CMK (cell line): ENCODE measurements around the gene SYNE3.

Source experiments
- DNase-seq: peaks from one replicate; pipeline ENCODE4 v3.0.0-alpha.2; 2010; ENCODE audit warnings: low read depth

SYNE3 gene

DNA sequence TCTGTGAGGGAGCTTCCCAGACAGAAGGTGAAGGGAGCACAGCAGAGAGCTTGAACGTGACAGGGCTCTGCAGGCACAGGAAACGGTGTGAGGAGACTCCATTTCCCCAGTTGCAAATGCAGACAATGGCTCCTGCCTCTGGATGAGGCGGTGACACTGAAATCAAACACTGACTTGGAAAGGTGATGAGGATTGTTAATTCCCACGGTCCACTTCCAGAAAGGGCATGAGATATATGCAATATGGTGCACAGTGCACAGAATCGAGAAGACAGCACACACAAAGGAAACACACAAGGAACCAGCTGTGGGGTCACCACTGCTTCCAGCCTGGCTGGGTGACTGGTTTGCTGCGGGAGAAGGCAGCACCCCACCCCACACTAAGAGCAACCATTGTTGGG is 42.0 kb downstream of the SYNE3 start:
- DNase-seq, result no peak

DNA sequence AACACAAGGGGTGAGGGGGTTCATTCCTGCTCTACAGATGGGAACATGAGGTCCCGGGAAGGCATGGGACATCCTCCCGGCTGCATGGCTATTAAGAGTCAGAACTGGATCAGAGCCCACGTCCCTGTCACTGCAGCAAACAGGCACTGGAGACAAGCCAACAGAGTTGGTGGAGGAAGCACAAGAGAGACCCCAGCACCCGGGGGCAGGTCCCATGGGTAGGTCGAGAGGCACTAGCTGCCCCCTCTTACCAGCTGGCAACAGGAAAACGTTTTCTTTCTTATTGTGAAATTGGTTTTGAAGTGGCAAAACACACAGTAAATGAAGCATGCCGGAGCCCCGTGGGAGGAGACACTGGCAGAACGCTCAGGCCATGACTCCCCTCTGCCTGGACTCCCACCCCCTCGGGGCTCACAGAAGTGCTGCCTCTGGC is 43.6 kb downstream of the SYNE3 start:
- DNase-seq, result no peak

DNA sequence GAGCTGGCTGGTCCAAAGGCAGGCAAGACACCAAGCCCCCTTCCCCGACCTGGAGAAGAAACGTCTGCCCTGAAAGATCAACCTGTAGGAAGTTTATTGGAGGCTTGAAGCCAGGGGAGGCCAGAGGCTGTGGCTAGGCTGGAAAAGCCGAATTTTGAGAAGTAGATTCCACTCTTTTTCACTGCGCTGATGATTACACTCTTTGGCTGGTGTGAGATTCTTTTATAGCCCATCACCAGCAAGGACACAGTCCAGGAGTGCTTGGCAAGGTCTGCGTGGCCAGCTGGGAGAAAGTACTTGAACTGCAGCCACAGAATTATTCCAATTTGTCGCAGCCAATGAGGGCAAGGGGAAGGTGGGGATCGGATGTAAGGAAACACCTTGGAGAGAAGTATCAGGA is 45.0 kb downstream of the SYNE3 start:
- no peak for DNase-seq

DNA sequence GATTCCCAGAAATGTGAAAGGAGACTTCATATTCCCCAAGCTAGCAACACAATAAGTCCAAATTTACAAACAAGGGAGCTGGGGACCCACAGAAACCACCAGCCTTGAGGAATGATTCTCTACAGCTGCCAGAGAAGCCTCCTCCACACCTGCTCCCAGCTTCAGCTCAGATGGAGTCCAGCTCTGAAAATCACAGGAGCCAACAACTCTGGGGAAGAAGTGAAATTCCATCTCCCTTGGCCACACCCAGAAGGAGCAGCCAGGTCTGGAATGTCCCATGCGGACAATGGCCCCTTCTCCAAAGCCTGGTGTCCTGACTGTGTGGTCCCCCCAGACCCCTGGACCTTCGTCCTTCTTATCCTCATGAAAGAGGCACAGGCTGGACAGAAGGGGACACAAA is 45.4 kb downstream of the SYNE3 start:
- DNase-seq, result no peak

DNA sequence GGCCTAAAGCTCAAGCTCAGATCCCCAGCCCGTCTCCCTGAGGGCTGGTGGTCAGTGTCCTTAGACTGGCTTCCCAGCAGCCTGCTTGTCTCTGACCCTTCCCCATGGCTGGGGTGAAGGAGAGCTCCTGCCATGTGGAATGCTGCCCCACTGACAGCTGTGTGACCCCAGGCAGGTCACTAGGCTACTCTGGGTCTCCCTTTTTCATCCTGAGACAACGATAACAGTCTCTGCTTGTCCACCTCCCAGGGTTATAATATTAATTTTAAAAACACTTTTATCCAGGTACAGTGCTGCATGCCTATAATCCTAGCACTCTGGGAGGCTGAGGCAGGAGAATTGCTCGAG is 47.3 kb downstream of the SYNE3 start:
- DNase-seq, result no peak

DNA sequence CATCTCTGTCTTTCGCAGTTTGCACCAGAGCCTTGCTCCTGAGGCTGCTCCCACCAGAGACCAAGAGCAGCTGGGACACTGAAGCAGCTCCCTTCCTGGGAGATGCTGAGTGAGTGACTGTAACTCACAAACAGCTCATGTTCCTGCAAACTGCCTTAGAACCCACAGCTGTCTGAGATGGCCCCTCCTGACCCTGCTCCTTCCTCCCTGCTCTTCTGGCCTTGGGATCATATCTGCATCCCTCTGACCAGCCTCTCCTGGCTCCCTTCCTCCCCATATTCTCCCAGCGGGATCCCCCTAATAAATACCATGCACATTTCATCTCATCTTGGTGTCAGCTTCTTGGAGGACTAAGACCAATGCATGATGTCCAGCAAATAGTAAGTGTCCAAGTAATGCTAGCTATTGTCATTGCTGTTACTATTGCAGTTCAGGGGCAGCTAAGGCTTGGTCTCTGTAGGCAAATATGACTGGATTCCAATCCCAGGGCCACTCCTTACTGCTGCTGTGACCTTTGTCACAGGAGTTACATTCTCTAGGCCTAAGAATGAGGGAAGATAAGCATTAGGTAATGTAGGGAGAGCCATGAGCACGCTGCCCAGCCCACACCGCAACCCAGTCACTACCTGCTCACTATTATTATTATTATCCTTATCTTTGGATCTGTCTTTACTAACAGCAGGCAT is 47.9 kb downstream of the SYNE3 start:
- no peak for DNase-seq

DNA sequence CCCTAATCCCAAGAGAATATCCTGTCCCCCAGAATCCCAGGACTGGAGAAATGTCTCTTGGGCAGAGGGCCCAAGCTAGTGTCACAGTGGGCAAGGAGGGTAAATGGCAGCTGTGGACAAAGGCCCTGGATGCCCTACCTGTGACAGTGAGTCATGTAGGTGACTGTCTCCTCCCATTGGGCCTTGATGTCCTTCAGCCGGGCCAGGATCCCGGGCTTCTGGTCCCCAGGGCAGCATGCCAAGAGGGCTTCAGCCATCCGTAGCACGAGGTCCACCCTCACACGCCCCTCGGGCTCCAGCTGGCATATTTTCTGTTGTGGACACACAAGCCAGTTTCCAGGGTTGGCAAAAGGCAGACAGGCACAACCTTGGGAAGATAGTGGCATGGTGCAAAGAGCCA is 48.8 kb downstream of the SYNE3 start:
- no peak for DNase-seq

DNA sequence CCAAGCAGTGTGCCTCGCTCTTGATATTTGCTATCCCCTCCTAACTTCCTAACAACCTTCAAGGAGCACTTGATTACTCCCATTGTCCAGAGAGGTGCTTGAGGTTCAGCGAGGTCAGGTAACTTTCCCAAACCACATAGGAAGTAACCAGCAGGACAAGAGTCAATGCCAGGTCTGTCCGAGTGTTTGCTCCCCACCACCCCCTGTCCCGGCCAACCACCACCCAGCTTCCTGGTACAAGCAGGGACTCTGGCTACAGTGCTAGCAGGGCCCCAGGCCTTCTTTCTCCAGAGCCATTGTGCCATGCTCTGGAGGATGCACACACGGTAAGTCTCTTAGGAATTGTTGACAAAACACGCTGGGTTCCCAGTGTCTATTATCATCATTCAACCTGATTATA is 49.2 kb downstream of the SYNE3 start:
- DNase-seq, result no peak
